COLO668 (cell line): ENCODE data around the gene PPP2R1B.
A peak's percentile ranks its signal among the peaks of the same experiment; 100 is the strongest.

Experiments used
- DNase-seq: peaks from one replicate; lab custom pipeline; 2025; ENCODE audit not compliant: unreplicated experiment; lab: John Stamatoyannopoulos, UW

The PPP2R1B gene

GRCh38 chr11:111765984-111766833 lies at the start of gene PPP2R1B:
Gene PPP2R1B, minus strand, starts transcription at chr11:111766389. Its CDS starts 28 bp downstream, at chr11:111766361.
- DNase-seq: peak; percentile 74

GRCh38 chr11:111815489-111815888 lies 49.3 kb upstream of the PPP2R1B start:
- DNase-seq: no peak

DNA sequence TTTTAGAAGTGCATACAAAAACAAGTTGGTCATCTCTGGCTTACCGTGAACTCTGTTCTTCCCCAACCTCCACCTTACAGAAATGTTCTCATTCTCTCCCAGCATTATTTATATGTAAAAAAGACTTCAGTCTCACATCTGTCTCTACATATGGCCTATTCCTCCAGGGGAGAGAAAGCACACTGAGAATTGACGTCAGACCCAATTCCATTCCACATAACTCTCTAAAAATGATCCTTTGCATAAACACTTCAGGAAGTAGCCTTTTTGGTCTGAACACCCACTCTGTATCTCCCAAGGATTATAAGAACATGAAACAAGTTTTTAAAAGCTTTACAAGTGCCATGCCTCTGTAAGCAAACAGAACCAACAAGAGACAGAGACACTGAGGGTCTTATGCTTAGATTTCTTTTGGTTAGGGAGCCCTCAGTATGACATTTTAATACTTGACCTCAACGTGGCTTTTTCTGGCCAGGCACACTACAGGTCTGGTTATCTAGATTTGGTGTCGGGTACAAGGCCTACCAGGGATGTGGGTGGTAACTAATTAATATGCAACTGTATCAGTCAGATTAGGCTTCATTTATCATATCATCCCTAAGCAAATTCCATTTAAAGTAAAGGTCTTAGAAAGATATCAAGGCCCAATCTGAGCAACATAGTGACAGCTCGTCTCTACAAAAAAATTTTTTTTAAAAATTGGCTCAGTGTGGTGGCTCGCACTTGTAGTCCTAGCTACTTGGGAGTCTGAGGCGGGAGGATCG lies 48.5 kb upstream of the PPP2R1B start:
- no peak for DNase-seq

GRCh38 chr11:111814106-111814505 lies 47.9 kb upstream of the PPP2R1B start:
- DNase-seq: no peak

GRCh38 chr11:111812211-111812610 lies 46.0 kb upstream of the PPP2R1B start:
- no peak for DNase-seq

- no peak for DNase-seq
Measured at GRCh38 chr11:111811445-111811844, 45.3 kb upstream of the PPP2R1B start.

DNA sequence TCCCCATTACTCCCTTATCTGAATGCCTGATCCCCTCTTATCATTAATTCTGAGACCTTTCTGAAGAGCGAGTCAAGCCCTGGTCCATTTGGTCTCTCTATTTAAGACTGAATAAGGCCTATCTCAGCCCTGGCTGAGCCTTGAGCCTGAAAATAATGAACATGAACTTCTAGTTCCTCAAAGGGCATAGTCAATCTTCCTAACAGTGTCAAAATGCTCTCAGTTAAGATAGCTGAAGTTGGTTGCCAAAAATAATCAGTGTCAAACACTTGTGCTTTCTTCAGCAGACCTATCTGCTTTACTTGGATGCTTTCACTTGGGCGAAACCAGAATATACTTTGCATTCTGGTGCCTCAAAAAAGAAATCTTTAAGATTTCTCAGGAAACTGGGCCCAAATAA lies 42.6 kb upstream of the PPP2R1B start:
- DNase-seq: no peak

- DNase-seq: no peak
Measured at GRCh38 chr11:111808063-111808588, 41.9 kb upstream of the PPP2R1B start.

DNA sequence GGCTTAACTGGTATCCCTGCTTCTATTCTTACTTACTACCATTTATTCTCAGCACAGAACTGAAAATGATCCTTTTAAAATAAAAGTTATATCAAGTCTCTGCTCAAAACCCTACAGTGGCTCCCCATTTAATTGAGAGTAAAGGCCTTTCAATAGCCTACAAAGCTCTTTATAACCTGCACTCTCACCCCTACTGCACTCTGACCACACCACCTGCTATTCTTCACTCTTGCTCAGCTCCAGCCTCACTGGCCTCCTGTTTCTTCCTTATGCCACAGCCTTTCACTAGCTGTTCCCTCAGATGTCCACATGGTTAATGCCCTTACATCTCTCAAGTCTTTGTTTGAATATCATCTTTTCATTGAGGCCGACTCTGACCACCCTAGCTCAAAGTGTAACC lies 40.9 kb upstream of the PPP2R1B start:
- no peak for DNase-seq

DNA sequence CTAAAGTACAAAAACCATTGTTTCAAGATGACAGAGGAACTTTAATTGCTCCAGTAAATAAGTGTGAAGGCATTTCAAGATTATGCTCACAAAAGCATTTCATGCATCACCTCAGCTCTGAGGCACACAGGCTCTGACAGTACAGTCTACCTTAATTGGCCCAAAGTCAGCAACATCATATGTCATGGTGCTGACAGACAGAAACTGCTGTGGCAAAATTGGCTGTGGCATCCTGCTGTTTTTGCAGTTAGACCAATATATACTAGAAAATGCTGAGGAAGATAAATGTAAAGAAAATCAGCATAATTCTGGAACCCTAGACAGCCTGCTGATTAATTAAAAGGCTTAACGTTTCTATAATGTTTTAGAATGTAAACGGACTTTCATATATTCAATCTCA lies 34.9 kb upstream of the PPP2R1B start:
- DNase-seq: no peak

DNA sequence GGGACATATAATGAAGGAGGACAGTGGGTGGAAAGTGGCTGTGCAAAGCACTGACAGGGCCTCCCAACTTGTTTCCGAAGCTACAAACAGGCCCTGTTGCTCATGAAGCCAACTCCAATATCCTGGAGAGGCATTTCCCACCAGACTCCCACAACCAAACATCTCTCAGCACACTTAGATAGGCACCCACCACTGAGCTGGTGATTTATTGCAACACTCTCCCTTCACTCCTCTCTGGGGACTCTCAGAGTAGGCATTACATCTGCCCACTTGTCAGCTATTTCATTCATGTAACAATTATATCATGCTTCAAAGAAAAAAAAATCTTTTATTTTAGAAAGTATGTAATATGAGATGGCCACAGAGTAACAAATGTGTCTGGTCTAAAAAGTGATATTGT lies 32.1 kb upstream of the PPP2R1B start:
- no peak for DNase-seq

DNA sequence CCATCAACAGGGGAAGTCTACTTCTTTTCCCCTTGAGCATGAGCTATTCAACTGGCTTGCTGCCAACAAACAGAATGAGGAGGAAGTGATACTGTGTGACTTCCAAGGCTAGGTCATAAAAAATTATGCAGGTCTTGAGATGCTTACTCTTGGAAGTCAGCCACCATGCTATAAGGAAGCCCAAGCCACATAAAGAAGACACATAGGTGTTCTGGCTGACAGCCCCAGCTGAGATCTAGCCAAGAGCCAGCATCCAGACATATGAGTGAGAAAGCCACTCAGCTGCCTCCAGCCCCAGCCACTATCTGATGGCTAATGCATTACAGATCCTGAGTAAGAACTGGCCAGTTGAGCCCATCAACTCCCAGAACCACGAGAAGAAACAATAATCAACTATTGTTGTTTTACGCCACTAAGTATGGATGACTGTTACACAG lies 31.0 kb upstream of the PPP2R1B start:
- no peak for DNase-seq

DNA sequence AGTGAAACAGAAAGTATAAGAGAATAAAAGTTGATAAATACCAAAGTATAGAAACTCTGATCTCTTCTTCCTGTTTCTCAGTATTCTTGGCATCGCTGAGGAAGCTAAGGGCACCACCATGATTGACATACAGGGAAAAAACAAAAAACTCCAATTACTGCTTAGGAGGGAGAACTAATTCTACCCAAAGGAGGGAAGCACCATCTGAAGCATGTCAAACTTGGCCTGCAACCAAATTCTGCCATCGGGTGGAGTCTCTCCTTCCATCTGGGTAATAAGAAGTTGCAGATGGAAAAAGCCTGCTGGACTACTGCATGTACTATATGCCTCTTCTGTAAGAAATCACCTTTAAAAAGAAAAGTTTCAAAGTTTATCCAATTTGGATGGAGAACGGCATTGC lies 30.5 kb upstream of the PPP2R1B start:
- DNase-seq: no peak

GRCh38 chr11:111795334-111795985 lies 29.3 kb upstream of the PPP2R1B start:
- DNase-seq: no peak

DNA sequence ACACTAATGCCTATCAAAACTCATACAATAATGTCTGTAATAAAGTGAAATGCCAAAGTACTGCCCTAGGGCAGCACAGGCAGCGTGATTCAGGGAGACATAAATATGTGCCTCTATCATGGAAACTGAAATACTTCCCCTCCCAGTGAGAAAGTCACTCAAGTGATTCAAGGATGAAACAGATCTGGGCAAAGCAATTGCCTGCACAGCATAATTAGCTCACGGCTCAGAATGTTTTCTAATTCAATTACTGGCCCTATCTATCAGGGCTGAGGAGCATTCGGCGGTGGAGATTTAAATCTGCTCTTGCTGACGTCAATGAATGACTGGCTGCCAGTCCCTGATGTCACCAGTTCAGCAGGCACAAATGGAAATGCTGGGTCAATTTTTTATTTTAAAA lies 27.7 kb upstream of the PPP2R1B start:
- DNase-seq: no peak

DNA sequence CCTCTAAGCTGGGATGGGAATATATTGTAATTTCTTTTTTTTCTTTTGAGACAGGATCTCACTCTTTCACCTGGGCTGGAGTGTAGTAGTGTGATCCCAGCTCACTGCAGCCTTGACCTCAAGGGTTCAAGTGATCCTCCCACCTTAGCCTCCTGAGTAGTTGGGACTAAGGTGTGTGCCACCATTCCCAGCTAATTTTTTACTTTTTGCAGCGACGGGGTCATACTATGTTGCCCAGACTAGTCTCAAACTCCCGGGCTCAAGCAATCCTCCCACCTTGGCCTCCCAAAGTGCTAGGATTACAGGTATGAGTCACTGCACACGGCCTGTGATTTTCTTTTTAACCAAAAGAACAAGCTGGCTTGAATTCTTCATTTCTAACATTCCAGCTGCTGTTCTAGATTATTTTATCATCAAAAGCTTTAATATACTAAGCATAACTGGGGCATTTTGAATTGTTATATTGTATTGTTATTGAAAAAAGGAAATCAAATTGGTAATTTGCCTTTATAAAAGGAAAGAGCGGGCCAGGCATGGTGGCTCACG lies 26.8 kb upstream of the PPP2R1B start:
- no peak for DNase-seq

DNA sequence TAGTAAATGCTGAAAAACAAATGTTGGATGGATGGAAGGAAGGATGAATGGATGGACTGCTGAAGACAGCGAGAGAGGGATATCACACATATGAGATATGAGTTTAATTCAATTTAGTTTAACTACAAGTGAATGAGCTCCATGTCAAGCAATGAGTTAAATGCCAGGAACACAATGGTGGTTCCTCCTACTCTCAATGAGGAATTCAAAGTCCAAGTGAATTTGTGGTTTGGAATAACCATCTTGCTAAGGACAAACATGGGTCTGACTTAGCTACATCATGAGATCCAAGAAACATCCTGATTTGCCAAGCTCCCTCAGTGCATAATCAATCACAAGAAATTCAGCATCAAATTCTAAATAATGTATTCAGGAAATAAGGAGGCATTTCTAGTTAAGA lies 26.1 kb upstream of the PPP2R1B start:
- no peak for DNase-seq

DNA sequence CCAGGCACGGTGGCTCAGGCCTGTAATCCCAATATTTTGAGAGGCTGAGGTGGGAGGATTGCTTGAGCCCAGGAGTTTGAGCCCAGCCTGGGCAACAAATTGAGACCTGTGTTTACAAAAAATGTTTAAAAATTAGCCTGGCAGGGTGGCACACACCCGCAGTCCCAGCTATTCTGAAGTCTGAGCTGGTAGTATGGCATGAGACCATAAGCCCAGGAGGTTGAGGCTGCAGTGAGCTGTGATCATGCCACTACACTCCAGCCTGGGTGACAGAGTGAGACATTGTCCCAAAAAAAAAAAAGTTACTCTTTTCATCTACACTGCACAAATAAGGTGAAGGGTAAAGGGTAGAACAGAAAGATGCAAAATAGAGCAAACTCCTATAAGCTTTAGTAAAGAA lies 22.3 kb upstream of the PPP2R1B start:
- no peak for DNase-seq

GRCh38 chr11:111788051-111788450 lies 21.9 kb upstream of the PPP2R1B start:
- DNase-seq: no peak

- DNase-seq: no peak
Measured at GRCh38 chr11:111785886-111786412, 19.8 kb upstream of the PPP2R1B start.

GRCh38 chr11:111785076-111785475 lies 18.9 kb upstream of the PPP2R1B start:
- DNase-seq: no peak
